Measurements from ENCODE around the gene ADGRB3.
A peak's percentile ranks its signal among the peaks of the same experiment; 100 is the strongest.
"Not testable (repeated sequence)": the region's sequence is repeated elsewhere in the genome, so short reads cannot be mapped to it uniquely, and the experiment has no call there.

The ADGRB3 gene

DNA sequence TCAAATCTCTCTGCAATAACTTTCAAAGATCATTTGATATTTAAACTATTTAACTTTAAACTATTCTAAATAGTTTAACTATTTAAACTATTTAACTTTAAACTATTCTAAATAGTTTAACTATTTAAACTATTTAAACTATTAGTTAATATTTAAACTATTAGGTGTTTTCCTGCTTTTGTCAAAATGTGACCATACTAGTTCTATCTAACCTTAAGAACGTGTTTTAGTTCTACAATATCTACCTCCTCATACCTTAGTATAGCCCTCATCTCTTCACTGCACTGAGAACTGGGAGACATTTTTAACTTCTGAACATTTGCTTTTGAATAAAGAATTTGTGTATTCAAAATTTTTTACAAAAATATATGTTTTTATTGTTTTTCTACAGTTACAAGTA, 429.1 kb downstream of the ADGRB3 start:
- no peak for DNase-seq

GRCh38 chr6:69069881-69070280, 434.8 kb downstream of the ADGRB3 start:
- DNase-seq = no peak

DNA sequence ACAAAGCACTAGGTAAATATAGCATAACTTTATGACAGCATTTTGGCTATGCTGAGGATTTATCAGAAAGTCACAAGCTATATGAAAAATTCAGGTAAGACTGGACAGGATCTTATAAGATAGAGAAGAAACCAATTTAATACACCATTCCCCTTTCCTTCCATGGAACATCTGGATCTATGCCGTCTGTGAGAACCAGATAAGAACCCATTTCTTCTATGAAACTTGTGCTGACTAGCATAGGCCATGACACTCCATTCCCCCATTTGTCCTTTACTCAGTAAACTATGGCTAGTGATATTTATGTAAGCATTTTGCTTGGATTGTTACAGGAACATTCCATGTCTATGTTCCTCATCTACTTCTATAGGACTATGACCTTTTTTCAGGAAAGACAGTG, 437.7 kb downstream of the ADGRB3 start:
- DNase-seq = no peak

GRCh38 chr6:69084746-69085335, 449.8 kb downstream of the ADGRB3 start:
- no peak for DNase-seq

DNA sequence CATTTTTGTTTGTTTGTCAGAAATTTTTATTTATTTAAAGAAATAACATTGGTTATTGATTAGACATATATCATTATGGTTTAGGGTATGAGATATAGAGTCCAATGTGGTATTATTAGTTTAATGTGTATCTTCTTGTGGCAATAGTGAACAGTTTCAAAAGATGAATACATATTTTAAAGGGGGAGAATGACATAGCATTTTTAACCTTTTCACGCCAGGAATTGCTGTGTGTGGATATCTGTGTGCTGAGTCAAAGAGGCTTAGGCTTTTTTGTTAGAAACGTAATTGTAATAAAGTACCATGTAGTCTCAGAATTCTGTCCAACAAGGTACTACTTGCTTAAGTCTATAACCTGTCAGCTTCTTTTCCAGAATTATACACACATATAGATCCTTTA, 451.6 kb downstream of the ADGRB3 start:
- no peak for DNase-seq

- DNase-seq = no peak
Measured at GRCh38 chr6:69089539-69089938, 454.5 kb downstream of the ADGRB3 start.

- DNase-seq = peak; percentile 24
Measured at GRCh38 chr6:69090132-69090531, 455.1 kb downstream of the ADGRB3 start.

DNA sequence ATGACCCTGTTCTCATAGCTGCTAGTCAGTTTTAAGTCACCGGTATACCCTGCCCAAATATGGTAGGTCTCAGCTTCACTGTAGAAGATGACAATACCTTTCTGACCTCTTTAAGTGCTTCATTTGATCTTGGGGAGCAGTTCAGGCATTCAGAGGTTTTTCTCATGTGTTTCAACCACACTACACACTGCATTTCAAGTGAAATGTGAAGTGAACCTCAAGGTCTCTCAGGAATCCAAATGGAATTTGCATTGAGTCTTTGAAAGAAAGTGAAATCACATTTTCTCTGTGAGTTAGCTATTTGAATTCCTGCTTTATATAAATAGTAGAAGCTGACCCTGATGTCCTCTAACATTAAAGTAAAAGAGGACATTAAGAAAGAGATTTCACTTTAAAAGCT, 461.6 kb downstream of the ADGRB3 start:
- no peak for DNase-seq

DNA sequence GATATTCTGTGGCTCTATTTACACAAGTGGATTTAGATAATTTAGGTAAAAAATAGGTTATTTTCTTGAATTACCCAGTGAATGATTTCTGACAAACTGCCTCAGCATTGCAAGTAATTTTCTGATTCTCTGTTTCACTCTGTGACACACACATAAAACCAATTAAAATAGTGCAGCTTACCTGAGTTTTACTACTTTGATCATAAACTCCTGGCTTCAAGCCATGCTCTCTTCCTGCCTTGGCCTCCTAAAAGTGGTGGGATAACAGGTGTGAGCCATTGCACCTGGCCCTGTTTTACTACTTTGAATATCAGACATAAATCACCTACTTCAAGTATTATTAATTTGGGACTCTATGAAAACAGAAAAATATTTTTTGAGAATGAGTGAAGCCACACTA, 462.9 kb downstream of the ADGRB3 start:
- DNase-seq = no peak

GRCh38 chr6:69098910-69099309, 463.8 kb downstream of the ADGRB3 start:
- DNase-seq = no peak

DNA sequence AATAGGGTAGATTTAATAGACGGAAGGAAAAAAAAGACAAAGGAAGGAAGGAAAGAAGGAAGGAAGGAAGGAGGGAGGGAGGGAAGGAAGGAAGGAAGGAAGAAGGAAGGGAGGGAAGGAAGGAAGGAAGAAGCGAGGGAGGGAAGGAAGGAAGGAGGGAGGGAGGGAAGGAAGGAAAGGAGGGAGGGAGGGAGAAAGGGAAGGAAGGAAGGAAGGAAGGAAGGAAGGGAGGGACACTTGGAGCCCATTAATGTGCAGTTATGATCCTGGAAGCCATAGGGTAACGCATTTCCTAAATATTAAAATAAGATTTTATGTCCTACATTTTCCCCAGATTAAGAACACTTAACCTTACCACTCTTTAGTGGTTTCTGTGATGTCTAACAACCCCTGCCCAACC, 465.7 kb downstream of the ADGRB3 start:
- no peak for DNase-seq

DNA sequence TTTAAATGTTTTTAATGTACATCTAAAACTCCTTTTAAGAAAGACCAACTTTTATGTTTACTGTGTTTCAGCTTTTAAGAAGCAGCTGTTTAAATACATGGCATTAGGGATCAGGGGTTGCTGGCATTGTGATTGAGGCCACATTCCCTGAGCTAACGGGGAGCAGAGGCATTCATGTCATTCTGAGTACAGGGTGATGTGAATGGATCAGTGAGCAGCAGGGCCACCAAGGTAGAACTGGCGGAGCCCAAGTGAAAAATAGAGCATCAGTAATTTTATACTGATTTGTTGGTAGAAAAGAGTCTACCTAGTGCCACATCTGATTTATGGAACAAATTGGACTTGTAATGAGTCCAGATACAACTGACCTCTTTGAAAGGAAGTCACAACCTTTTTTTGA, 467.3 kb downstream of the ADGRB3 start:
- no peak for DNase-seq

DNA sequence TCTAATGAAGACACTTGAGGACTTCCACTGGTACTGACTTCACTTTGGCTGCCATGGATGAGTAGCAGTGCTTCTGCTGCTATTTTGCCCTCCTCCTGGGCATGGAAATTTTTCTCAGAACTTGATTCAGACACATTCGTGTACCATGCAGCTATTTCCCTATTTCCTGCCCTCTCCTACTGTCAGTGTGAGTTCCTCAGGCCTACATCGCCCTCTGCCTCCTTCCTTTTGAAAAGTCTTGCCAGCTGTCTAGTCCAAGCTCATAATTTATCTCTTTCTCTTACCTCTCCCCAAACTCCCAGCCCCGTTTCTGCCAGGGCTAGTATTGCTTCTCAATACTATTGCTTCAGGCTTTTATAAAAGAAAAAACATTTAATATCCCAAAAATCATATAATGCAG, 470.2 kb downstream of the ADGRB3 start:
- DNase-seq = no peak

DNA sequence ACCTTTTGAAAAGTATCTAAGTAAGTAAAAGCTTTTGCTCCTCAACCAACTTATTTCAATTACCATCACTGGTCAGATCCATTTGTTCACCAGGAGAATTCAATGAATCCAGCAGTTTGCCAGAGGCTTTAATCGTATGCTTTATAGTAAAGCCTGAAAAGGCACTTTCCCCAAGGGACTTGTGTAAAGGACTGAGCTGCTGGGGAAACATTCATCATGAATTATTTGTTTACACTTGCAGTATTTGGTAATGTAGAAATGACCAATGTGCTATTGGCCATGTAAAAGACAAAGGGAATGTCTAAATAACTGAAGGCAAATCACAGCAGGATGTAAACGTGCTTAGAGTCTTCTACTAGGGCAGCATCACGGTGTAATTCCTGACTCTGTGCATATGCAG, 471.4 kb downstream of the ADGRB3 start:
- DNase-seq = no peak

DNA sequence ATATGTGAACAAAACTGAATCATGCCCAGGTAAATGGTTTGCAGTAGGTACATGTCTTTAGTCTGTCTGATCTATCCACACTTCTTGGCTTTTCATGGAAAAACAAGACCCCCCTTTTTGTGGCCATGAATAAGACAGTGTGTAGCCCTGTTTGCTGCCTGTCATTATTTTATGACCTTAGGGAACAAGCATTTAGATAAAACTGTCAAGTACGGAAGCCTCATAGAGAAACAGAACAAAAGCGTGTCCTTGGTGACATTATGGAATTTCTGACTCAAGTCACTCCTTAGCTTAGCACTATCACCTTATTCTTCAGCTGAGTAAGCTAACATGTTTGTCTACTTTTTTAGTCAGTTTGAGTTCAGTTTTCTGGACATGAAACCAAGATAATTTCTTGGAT, 476.2 kb downstream of the ADGRB3 start:
- no peak for DNase-seq

- no peak for DNase-seq
Measured at GRCh38 chr6:69116658-69117057, 481.6 kb downstream of the ADGRB3 start.

DNA sequence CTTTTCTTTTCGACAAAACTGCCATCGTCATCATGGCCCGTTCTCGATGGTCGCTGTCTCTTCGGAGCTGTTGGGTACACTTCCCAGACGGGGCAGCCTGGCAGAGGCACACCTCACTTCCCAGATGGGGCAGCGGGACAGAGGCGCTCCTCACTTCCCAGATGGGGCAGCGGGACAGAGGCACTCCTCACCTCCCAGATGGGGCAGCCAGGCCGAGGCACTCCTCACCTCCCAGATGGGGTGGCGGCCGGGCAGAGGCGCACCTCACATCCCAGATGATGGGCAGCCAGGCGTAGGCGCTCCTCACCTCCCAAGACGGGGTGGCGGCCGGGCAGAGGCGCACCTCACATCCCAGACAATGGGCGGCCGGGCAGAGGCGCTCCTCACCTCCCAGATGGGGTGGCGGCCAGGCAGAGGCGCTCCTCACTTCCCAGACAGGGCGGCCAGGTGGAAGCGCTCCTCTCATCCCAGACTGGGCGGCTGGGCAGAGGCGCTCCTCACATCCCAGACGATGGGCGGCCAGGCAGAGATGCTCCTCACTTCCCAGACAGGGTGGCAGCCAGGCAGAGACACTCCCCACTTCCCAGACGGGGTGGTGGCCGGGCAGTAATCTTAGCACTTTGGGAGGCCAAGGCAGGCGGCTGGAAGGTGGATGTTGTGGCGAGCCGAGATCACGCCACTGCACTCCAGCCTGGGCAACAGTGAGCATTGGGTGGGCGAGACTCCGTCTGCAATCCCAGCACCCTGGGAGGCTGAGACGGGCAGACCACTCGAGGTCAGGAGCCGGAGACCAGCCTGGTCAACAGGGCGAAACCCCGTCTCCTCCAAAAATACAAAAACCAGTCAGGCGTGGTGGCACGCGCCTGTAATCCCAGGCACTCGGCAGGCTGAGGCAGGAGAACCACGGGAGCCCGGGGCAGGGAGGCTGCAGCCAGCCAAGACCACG, 486.7 kb downstream of the ADGRB3 start:
- DNase-seq = not testable (repeated sequence)

- no peak for DNase-seq
Measured at GRCh38 chr6:69122407-69122773, 487.3 kb downstream of the ADGRB3 start.

GRCh38 chr6:69128411-69128810, 493.3 kb downstream of the ADGRB3 start:
- DNase-seq = no peak

DNA sequence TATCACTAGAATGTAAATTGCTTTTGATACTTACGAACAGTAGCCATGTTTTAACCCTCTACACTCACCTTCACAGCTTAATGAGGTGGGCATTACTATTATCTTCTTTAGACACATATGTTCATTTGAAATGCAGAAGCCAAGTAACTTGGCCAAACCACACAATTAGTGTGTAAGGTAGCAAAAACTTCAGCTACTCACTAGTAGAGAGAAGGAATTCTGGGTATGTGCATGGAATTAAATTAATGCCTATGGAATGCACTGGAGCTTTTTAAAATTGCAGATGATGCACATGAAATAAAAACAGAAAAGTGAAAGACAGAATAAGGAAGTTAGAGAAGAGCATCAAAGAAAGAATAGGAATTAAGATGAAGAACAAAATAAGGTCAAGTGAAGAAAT, 494.0 kb downstream of the ADGRB3 start:
- DNase-seq = no peak

DNA sequence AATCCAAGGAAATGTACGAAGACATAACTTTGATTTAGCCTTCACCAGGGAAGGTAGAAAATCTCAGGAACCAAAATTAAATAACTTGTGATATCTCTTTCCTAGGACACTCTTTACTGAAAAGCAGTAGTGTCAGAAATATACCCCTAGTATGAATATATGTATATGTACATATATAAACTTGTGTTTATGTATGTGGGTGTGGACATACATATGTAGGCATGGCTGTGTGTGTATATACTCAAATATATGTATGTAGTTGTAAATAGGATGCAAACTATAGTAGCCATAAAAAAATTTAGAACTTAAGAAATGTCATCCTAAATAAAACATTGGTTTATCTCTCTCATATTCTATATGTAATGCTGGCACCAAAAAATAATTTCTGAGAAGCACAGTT, 500.8 kb downstream of the ADGRB3 start:
- DNase-seq = no peak

DNA sequence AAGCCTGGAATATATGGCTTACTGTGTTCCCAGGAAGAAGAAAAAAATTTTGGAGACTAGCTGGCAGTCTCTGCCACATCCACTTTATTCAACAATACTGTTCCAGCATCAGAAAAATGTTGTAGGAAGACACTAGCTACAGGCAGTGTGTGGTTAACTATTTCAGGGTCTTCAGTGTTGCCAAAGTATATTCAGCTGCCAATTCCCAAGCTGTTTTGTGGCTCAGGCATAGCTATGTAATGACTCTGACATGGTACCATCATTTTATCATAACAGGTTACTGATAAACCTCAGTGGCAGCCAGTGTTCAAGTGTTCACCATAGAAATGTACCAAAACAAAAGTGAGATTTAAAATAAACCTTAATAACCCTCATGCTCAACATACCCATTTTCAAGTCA, 503.1 kb downstream of the ADGRB3 start:
- DNase-seq = no peak

- DNase-seq = no peak
Measured at GRCh38 chr6:69138893-69139494, 503.9 kb downstream of the ADGRB3 start.

DNA sequence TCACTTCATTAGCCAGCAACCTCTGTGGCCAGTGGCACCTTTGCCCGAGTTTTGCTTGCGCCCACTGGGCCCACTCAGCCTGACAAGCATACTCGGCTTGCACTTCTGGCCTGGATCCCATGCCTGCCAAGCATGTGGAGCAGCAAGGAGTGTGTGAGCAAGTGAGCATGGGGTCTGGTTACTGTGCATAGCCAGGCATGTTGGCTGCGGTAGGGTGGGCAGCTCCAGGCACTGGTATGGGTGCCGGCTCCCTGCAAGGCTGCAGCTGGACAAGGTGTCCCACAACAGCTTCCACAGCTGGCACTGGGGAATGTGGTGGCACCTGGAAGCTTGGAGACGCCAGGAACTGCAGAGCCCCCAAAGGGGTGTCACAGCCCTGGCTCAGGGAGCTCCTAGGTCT, 510.0 kb downstream of the ADGRB3 start:
- no peak for DNase-seq
